Hematopoietic multipotent progenitor cell treated with erythropoietin and hydrocortisone succinate and interleukin-3 and kit ligand, for 15 days (in vitro differentiated cells): Measurements from ENCODE around the gene NID1.
"Not testable (repeated sequence)": the region's sequence is repeated elsewhere in the genome, so short reads cannot be mapped to it uniquely, and the experiment has no call there.

Source experiments
- DNase-seq: peaks from one replicate; pipeline ENCODE4 v3.0.0-alpha.2; 2015; ENCODE audit warnings: low spot score

Gene NID1

GRCh38 chr1:235996048-235996785, 68.7 kb downstream of the NID1 start:
- no peak for DNase-seq

- no peak for DNase-seq
Measured at GRCh38 chr1:235995511-235995910, 69.4 kb downstream of the NID1 start.

GRCh38 chr1:235993652-235994051, 71.2 kb downstream of the NID1 start:
- no peak for DNase-seq

DNA sequence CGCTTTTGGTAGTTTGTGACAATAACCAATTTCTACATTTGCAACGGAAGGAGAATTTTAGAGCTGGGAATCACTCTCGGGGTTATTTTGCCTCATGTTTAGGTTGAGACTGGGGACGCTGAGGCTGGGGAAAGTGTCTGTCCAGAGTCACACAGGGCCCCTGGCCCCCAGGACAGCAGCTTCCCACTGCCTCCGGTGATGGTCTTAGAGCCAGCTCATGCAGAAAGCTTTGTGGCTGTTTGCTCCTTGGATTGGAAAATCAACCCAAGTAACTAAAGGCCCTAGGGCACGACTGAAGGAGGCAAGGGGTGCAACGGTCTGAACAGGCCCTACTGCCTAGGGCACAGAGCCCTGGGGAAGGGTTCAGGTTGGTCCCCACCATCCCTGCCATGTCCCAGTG, 72.0 kb downstream of the NID1 start:
- no peak for DNase-seq

DNA sequence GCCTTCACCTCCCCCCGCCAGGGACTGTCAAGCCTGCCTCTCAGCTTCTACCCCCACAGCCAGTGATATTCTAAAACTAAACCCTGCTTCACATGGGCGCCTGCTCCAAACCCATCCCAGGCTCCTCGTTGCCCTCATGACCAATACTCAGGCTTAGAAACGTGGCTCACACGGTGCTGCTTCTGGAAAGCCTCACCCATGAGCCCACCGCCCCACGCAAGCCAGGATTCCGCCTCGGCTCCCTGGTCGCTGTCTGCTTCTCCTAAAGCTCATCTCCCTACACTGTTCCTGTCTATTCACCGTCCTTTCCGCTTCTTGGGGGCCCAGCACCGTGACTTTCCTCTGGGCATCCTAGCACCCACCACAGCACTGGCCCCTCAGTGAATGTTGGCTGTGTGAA, 72.5 kb downstream of the NID1 start:
- no peak for DNase-seq

- no peak for DNase-seq
Measured at GRCh38 chr1:235990330-235990795, 74.5 kb downstream of the NID1 start.

DNA sequence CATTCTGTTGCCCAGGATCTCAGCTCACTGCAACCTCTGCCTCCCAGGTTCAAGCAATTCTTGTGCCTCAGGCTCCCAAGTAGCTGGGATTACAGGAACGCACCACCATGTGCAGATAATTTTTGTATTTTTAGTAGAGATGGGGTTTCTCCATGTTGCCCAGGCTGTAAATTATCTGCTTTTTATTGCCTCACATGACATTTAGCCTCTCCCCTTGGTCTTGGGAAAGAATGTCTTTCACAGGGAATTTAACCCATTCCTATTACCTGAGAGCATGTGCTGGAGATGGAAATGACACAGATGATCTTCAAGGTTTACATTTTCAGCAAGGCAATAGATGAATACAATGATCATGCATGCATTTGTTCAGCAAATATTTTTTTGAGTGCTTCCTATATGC, 75.8 kb downstream of the NID1 start:
- no peak for DNase-seq

GRCh38 chr1:235986869-235987268, 78.0 kb downstream of the NID1 start:
- no peak for DNase-seq

- no peak for DNase-seq
Measured at GRCh38 chr1:235984041-235984825, 80.7 kb downstream of the NID1 start.

DNA sequence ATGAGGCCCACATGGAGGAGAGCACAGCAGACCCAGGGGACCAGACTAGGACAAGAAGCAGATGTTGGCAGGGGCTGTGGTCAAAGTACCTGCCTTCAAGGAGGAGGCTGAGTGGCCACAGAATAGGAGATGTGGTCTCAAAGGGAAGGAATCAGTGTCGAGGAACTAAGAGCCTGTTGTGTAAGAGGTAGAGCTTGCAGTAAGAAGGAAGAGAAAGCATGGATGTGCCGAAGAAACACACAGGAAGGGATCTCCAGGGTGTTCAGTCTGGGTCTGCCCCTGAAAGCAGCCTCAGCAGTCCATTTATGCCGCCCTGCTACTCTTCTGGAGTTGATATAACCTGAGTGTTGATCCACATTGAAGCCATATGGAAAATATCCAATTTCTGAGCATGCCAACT, 83.9 kb downstream of the NID1 start:
- no peak for DNase-seq

DNA sequence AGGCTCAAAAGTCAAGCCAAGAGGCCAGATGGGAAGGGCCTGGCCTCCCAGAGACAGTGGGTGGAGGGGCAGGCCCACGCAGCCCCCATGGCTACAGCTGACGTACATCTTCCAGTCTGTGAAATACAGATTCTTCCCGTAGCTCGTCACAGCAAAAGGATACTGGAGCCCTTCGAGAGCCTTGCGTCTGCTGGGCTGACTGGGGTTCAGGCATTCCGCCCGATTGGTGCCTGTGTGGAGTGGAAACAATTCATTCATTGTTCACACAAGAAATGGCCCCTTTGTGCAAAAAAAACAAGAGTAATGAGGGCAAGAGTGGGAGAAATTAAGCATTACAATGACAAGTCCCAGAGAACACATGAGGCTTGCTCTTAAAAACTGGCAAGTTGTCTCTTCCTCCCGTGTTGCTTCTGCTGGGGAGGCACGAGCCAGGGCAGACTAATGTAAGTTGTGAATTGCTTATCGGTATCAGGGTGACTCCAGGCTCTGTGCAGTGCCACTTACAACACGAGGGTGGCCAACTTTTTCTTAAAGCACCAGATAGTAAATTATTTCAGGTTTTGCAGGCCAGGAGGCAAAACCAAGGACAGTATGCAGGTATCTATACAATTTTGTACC, 85.1 kb downstream of the NID1 start:
- DNase-seq, result no peak

- DNase-seq, result no peak
Measured at GRCh38 chr1:235979176-235979575, 85.7 kb downstream of the NID1 start.

DNA sequence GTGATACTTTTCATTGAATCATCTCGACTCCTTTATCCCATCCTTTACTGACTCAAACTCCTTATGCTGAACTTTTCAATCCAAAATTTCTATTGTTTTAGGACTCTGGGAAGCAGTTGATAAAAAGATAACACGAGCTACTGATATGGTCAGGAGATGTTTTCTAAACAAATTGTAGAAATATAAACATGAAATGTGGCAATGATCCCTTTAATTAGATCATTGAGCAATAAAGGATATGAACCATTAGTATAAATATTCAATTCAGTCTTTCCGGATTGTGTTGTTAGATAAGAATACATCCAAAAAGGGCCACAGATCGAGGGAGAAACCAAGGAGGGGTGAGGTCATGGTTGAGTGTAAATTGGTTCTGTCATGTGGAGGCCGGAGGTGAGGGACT, 88.4 kb downstream of the NID1 start:
- DNase-seq, result no peak

DNA sequence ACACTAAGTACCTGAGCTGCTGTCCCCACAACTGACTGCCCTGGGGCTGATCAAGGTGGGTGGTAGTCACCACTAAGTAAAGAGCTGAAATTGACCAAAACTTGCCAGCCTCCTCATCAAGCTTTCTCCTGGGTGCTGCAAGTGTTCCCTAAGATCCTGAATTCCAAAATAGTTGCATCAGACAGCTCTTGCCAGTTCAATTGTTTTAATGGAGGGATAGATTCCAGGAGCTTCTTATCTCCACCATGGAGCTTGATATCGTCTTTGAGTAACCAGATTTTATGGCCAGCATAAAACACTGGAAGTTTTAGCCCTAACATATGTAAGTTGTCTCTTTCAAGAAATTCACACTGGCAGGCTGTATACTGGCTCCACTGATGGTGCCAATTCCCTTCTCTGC, 90.3 kb downstream of the NID1 start:
- DNase-seq, result no peak

GRCh38 chr1:235972691-235973090, 92.2 kb downstream of the NID1 start:
- not testable (repeated sequence) for DNase-seq

DNA sequence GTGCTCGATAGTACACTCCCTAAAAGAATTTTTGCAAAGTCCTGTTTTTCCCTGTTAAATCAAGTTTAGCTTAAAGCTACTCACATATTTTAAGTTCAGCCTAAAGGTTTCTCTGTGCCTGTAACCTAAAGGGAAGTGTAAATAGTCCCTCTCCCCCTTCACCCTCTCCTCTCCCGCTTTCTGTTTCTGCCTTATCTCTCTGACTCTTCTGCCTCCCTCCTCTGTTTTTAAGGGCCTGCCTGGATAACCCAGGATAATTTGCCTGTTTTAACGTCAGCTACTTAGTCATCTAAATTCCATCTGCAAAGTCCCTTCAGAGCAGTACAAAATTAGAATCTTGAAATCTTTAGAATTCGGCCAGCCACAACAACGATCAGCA, 92.6 kb downstream of the NID1 start:
- no peak for DNase-seq

DNA sequence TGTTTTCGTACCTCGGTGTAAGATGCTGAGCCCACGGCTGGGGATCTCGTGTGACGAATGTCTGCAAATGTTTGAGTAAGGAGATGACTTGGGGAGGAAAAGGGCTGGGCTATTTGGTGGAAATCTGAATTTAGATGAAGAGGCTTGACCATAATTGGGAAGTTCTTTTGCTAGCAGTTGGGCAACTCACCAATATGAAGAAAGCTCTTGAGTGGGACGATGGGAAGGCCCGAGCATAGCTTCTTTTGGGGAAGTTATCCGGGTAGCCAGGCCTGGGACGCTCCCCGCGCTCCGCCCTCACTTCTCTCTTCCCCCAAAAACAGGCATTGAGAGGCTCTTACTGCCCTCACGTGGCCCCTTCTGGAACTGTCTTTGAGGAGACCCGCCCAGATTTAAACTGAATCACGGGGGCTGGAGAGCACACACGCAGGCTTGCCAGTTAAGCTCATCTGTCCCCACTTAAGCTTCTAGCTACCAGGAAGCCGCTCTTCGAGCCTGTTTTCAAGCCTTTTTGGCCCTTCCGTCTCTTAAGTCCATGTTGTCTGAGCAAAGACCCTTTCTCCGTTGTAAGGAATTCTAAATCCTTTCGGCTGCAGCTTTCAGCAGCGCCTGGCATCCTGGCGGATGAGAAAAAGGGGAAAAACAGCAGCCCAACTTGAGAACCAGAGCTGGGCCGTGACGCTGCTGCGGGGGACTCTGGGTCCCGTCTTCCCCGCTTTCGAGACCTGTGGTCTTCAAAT, 93.1 kb downstream of the NID1 start:
- DNase-seq, result peak; percentile 64

GRCh38 chr1:235971020-235971419, 93.9 kb downstream of the NID1 start:
- no peak for DNase-seq

GRCh38 chr1:235968831-235969230, 96.1 kb downstream of the NID1 start:
- no peak for DNase-seq

DNA sequence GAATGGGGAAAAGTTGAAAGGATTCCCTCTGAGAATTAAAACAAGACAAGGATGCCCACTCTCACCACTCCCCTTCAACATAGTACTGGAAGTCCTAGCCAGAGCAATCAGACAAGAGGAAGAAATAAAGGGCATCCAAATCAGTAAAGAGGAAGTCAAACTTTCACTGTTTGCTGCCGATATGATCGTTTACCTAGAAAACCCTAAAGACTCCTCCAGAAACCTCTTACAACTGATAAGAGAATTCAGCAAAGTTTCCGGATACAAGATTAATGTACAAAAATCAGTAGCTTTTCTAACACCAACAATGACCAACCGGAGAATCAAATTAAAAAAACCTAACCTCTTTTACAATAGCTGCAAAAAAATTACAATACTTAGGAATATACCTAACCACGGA, 98.8 kb downstream of the NID1 start:
- DNase-seq, result not testable (repeated sequence)

DNA sequence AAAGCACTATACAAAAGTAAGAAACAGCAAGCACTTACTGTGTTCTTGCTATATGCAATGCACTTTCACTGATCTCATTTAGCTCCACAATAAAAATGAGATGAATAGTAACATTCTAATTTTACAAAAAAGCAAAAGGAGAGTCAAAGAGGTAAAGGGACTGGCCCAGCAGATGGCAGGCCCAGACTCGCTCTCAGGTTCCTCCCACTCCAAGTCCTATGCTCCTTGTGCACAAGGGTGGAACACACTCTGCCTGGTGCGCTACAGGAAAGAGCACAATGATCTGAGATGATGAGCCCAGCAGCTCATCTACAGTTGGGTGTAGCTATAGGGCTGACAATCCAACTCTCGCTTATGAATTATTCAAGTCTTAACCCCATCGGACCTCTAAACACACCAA, 104.1 kb downstream of the NID1 start:
- no peak for DNase-seq

DNA sequence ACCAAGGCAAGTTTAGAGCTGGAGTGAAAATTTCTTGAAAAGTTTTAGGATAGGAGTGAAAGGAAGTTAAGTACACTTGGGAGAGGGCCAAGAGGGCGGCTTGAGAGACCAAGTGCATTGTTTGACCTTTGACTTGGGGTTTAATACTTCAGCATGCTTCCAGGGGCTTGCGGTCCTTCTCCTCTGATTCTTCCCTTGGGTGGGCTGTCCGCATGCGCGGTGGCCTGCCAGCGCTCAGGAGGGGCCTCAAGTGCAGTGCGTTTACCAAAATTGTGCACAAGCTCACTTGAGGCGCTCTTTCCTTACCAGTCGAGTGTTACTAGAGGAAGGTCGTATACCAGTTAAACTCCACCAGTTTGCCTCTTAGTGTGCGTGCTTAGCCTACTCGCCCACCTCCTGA, 106.9 kb downstream of the NID1 start:
- no peak for DNase-seq
